Parathyroid adenoma (tissue), 2 donors: ENCODE data around the gene MAP3K7CL.

ENCODE experiments used
- H2AFZ ChIP-seq: fragments of 300-600 bp; sonication (generic); one replicate; pipeline ENCODE4 v1.7.0; 2017; ENCODE audit warnings: antibody characterized with exemption, mild to moderate bottlenecking
- H3K27ac ChIP-seq: fragments of 300-600 bp; sonication (generic); one replicate; pipeline ENCODE4 v1.7.0; 2017
- H3K27me3 ChIP-seq: fragments of 300-600 bp; sonication (generic); one replicate; pipeline ENCODE4 v1.7.0; 2017; ENCODE audit warnings: low read length; ENCODE audit not compliant: control insufficient read depth, insufficient read depth
- H3K36me3 ChIP-seq: fragments of 300-600 bp; sonication (generic); one replicate; pipeline ENCODE4 v1.7.0; 2017; ENCODE audit warnings: low read length; ENCODE audit not compliant: control insufficient read depth, insufficient read depth
- H3K4me1 ChIP-seq: fragments of 300-600 bp; sonication (generic); one replicate; pipeline ENCODE4 v1.7.0; 2017; ENCODE audit warnings: control low read depth
- H3K4me2 ChIP-seq: fragments of 300-600 bp; sonication (generic); one replicate; pipeline ENCODE4 v1.7.0; 2017; ENCODE audit warnings: low read length
- H3K4me3 ChIP-seq: fragments of 300-600 bp; sonication (generic); one replicate; pipeline ENCODE4 v1.7.0; 2017; ENCODE audit warnings: low read depth, low read length
- H3K79me2 ChIP-seq: fragments of 300-600 bp; sonication (generic); one replicate; pipeline ENCODE4 v1.7.0; 2017; ENCODE audit warnings: control low read depth
- H3K9ac ChIP-seq: fragments of 300-600 bp; sonication (generic); one replicate; pipeline ENCODE4 v1.7.0; 2017; ENCODE audit warnings: mild to moderate bottlenecking
- H3K9me3 ChIP-seq: fragments of 300-600 bp; sonication (generic); one replicate; pipeline ENCODE4 v1.7.0; 2017; ENCODE audit warnings: low read length; ENCODE audit not compliant: control insufficient read depth
- TF ChIP-seq, protein P1 (sequence below): fragments of 300-600 bp; sonication (generic); IDR thresholded peaks from one replicate; pipeline ENCODE4 v1.7.0; 2017; ENCODE audit warnings: antibody characterized with exemption, mild to moderate bottlenecking
- donor health status: primary hyperparathyroidism.

Gene MAP3K7CL

DNA sequence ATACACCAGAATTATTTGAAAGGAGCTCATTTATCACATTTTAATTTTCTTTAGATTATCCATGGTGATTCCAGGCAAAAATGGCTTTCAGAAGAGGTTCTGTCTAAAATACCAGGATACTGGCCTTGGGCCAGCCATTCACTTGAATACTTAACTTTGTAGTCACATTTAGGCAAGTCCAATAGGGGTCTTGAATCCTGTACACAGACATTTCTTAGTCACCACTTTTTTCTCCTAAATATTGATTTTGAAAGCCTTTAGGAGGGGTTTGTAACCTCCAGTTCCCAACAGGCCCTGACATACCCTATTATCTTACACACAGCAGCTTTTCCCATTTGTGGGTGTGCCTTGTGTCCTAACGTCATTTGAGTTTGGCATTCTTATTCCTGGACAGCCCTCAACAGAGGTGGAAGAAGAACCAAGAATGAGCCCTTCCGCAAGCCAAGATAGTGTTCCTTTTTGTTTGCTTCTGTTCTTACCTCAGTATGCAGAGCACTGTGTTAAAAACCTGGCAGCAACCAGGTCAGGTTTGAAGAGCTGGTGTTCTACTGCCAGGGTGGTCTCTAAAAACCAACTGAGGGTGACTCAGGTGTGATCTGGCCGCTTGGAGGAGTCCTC lies 19.5 kb downstream of the MAP3K7CL start:
- TF ChIP-seq, protein P1, sequence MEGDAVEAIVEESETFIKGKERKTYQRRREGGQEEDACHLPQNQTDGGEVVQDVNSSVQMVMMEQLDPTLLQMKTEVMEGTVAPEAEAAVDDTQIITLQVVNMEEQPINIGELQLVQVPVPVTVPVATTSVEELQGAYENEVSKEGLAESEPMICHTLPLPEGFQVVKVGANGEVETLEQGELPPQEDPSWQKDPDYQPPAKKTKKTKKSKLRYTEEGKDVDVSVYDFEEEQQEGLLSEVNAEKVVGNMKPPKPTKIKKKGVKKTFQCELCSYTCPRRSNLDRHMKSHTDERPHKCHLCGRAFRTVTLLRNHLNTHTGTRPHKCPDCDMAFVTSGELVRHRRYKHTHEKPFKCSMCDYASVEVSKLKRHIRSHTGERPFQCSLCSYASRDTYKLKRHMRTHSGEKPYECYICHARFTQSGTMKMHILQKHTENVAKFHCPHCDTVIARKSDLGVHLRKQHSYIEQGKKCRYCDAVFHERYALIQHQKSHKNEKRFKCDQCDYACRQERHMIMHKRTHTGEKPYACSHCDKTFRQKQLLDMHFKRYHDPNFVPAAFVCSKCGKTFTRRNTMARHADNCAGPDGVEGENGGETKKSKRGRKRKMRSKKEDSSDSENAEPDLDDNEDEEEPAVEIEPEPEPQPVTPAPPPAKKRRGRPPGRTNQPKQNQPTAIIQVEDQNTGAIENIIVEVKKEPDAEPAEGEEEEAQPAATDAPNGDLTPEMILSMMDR = no peak
- H3K4me1 ChIP-seq = no peaks in the 10 kb centered on the region
- no peaks in the 10 kb centered on the region for H3K27me3 ChIP-seq
- no peak overlapping the region for H2AFZ ChIP-seq
- no peaks in the 10 kb centered on the region for H3K9me3 ChIP-seq
- no peak overlapping the region for H3K4me2 ChIP-seq
- no peaks in the 10 kb centered on the region for H3K36me3 ChIP-seq
- H3K79me2 ChIP-seq = no peaks in the 10 kb centered on the region
- H3K27ac ChIP-seq = no peak overlapping the region
- H3K9ac ChIP-seq = no peak overlapping the region
- H3K4me3 ChIP-seq = no peak overlapping the region

GRCh38 chr21:29151931-29152330 lies 21.5 kb downstream of the MAP3K7CL start:
- Histone ChIP-seq H3K4me1 (no peaks in the 10 kb centered on the region), H2AFZ (no peak overlapping the region), H3K36me3 (no peaks in the 10 kb centered on the region)

GRCh38 chr21:29152916-29153315 lies 22.5 kb downstream of the MAP3K7CL start:
- no peak overlapping the region for H3K27ac ChIP-seq
- no peaks in the 10 kb centered on the region for H3K79me2 ChIP-seq
- no peaks in the 10 kb centered on the region for H3K27me3 ChIP-seq
- TF ChIP-seq, protein P1 = no peak
- no peak overlapping the region for H3K4me3 ChIP-seq
- no peak overlapping the region for H2AFZ ChIP-seq
- no peaks in the 10 kb centered on the region for H3K4me1 ChIP-seq
- H3K9ac ChIP-seq = no peak overlapping the region
- H3K4me2 ChIP-seq = no peak overlapping the region
- no peaks in the 10 kb centered on the region for H3K9me3 ChIP-seq
- no peaks in the 10 kb centered on the region for H3K36me3 ChIP-seq

More at GRCh38 chr21:29151931-29152330, 21.5 kb downstream of the MAP3K7CL start:
- Histone ChIP-seq H3K4me2 (no peak overlapping the region), H3K79me2 (no peaks in the 10 kb centered on the region), H3K27ac (no peak overlapping the region), H3K9ac (no peak overlapping the region), H3K9me3 (no peaks in the 10 kb centered on the region), H3K27me3 (no peaks in the 10 kb centered on the region), H3K4me3 (no peak overlapping the region)
- TF ChIP-seq, protein P1 = no peak

- no peak overlapping the region for H3K27ac ChIP-seq
- H2AFZ ChIP-seq = no peak overlapping the region
- H3K9ac ChIP-seq = no peak overlapping the region
These were observed 23.8 kb downstream of the MAP3K7CL start for GRCh38 chr21:29154270-29154669.

More at GRCh38 chr21:29154270-29154669, 23.8 kb downstream of the MAP3K7CL start:
- TF ChIP-seq, protein P1 = no peak
- Histone ChIP-seq H3K4me2 (no peak overlapping the region), H3K36me3 (no peaks in the 10 kb centered on the region), H3K27me3 (no peaks in the 10 kb centered on the region), H3K4me3 (no peak overlapping the region), H3K79me2 (no peaks in the 10 kb centered on the region), H3K9me3 (no peaks in the 10 kb centered on the region), H3K4me1 (no peaks in the 10 kb centered on the region)
